WTC11 (cell line): ENCODE measurements around the gene LAMC1. TPM values are rescaled to one million over a fixed set of nuclear protein-coding genes. Genes with fewer than 3 reads are reported as not detected.

Experiments
- ATAC-seq: fragments of 200-7000 bp; cut with Tn5 transposase; 2 replicates; pipeline ENCODE4 v1.10.0; 2021; ENCODE audit warnings: mild to moderate bottlenecking, moderate library complexity
- CTCF ChIA-PET: fragments of 300-600 bp; sonication (Branson Sonifier 250); formaldehyde crosslinking; loops from one replicate; lab custom pipeline; 2021; ENCODE audit warnings: antibody characterized with exemption; lab: Charles Lee
- POLR2A ChIA-PET: fragments of 350-600 bp; sonication (Branson Sonifier 250); formaldehyde crosslinking; loops from one replicate; lab custom pipeline; 2021; ENCODE audit warnings: antibody characterized with exemption; lab: Charles Lee
- DNase-seq: peaks from one replicate; pipeline ENCODE4 v3.0.0; 2021; ENCODE audit warnings: low spot score
- H3K27ac Mint-ChIP-seq: 2 replicates; pipeline ENCODE4 v1.8.0; 2021; ENCODE audit warnings: mixed read lengths
- H3K27me3 Mint-ChIP-seq: 2 replicates; pipeline ENCODE4 v1.8.0; 2021; ENCODE audit warnings: low read depth, mild to moderate bottlenecking, moderate library complexity, mixed read lengths
- H3K36me3 Mint-ChIP-seq: 2 replicates; pipeline ENCODE4 v1.8.0; 2021; ENCODE audit warnings: mixed read lengths
- H3K4me1 Mint-ChIP-seq: 2 replicates; pipeline ENCODE4 v1.8.0; 2022; ENCODE audit warnings: mixed read lengths
- H3K4me3 Mint-ChIP-seq: 2 replicates; pipeline ENCODE4 v1.8.0; 2021; ENCODE audit warnings: mild to moderate bottlenecking, moderate library complexity, mixed read lengths
- H3K9me3 Mint-ChIP-seq: 2 replicates; pipeline ENCODE4 v1.8.0; 2021; ENCODE audit warnings: mixed read lengths
- AFF4 ChIP-seq: sonication (generic); formaldehyde crosslinking; IDR thresholded peaks from 2 replicates; pipeline ENCODE4 v1.8.1; 2023; ENCODE audit warnings: mild to moderate bottlenecking, missing genetic modification reagents, borderline replicate concordance
- ATF1 ChIP-seq: sonication (generic); formaldehyde crosslinking; IDR thresholded peaks from 2 replicates; pipeline ENCODE4 v1.8.1; 2023; ENCODE audit warnings: mild to moderate bottlenecking, moderate library complexity, missing genetic modification reagents
- CBFB ChIP-seq: sonication (generic); formaldehyde crosslinking; IDR thresholded peaks from 2 replicates; pipeline ENCODE4 v1.8.1; 2022; ENCODE audit warnings: mild to moderate bottlenecking, low read depth, missing genetic modification reagents
- E2F1 ChIP-seq: sonication (generic); formaldehyde crosslinking; IDR thresholded peaks from 2 replicates; pipeline ENCODE4 v1.8.0; 2022; ENCODE audit warnings: mild to moderate bottlenecking, missing genetic modification reagents
- E2F5 ChIP-seq: sonication (generic); formaldehyde crosslinking; IDR thresholded peaks from 2 replicates; pipeline ENCODE4 v1.8.1; 2022; ENCODE audit warnings: mild to moderate bottlenecking, moderate library complexity, missing genetic modification reagents
- ELF4 ChIP-seq: sonication (generic); formaldehyde crosslinking; IDR thresholded peaks from 2 replicates; pipeline ENCODE4 v1.8.1; 2022; ENCODE audit warnings: low read depth, mild to moderate bottlenecking, moderate library complexity, missing genetic modification reagents
- ESRRA ChIP-seq: sonication (generic); formaldehyde crosslinking; IDR thresholded peaks from 2 replicates; pipeline ENCODE4 v1.8.1; 2022; ENCODE audit warnings: mild to moderate bottlenecking, missing genetic modification reagents, borderline replicate concordance
- ETV6 ChIP-seq: sonication (generic); formaldehyde crosslinking; IDR thresholded peaks from 2 replicates; pipeline ENCODE4 v1.8.1; 2022; ENCODE audit warnings: mild to moderate bottlenecking, missing genetic modification reagents
- FOXK1 ChIP-seq: sonication (generic); formaldehyde crosslinking; IDR thresholded peaks from 2 replicates; pipeline ENCODE4 v1.8.0; 2022; ENCODE audit warnings: mild to moderate bottlenecking, moderate library complexity, missing genetic modification reagents
- FOXP1 ChIP-seq: sonication (generic); formaldehyde crosslinking; IDR thresholded peaks from 2 replicates; pipeline ENCODE4 v1.8.0; 2022; ENCODE audit warnings: missing genetic modification reagents, mild to moderate bottlenecking, moderate library complexity, borderline replicate concordance
- HMGA2 ChIP-seq: fragments of 250-450 bp; sonication (Bioruptor Pico); IDR thresholded peaks from 2 replicates; pipeline ENCODE4 v1.4.0; 2021; ENCODE audit warnings: mild to moderate bottlenecking, moderate library complexity
- MYBL2 ChIP-seq: sonication (generic); formaldehyde crosslinking; IDR thresholded peaks from 2 replicates; pipeline ENCODE4 v1.8.1; 2023; ENCODE audit warnings: mild to moderate bottlenecking, moderate library complexity, missing genetic modification reagents
- NFATC4 ChIP-seq: fragments of 250-450 bp; sonication (Bioruptor Pico); IDR thresholded peaks from 2 replicates; pipeline ENCODE4 v1.9.0; 2021; ENCODE audit warnings: mild to moderate bottlenecking
- NFE2L1 ChIP-seq: sonication (generic); formaldehyde crosslinking; IDR thresholded peaks from 2 replicates; pipeline ENCODE4 v1.8.1; 2023; ENCODE audit warnings: missing genetic modification reagents
- NR3C1 ChIP-seq: sonication (generic); formaldehyde crosslinking; conservative IDR thresholded peaks from 2 replicates; pipeline ENCODE4 v1.8.1; 2023; ENCODE audit warnings: low read depth, mild to moderate bottlenecking, missing genetic modification reagents
- OVOL2 ChIP-seq: fragments of 250-450 bp; sonication (Bioruptor Pico); IDR thresholded peaks from 2 replicates; pipeline ENCODE4 v1.9.0; 2021; ENCODE audit warnings: mild to moderate bottlenecking, borderline replicate concordance
- PRDM15 ChIP-seq: sonication (generic); formaldehyde crosslinking; IDR thresholded peaks from 2 replicates; pipeline ENCODE4 v1.8.0; 2022; ENCODE audit warnings: missing genetic modification reagents
- RELA ChIP-seq: sonication (generic); formaldehyde crosslinking; IDR thresholded peaks from 2 replicates; pipeline ENCODE4 v1.8.1; 2022; ENCODE audit warnings: missing genetic modification reagents, mild to moderate bottlenecking, borderline replicate concordance
- SMAD3 ChIP-seq: sonication (generic); formaldehyde crosslinking; IDR thresholded peaks from 2 replicates; pipeline ENCODE4 v1.8.0; 2022; ENCODE audit warnings: missing genetic modification reagents, mild to moderate bottlenecking, borderline replicate concordance
- ZNF121 ChIP-seq: sonication (generic); formaldehyde crosslinking; IDR thresholded peaks from 2 replicates; pipeline ENCODE4 v1.8.0; 2023; ENCODE audit warnings: missing genetic modification reagents
- ZNF232 ChIP-seq: sonication (generic); formaldehyde crosslinking; IDR thresholded peaks from 2 replicates; pipeline ENCODE4 v1.8.0; 2022; ENCODE audit warnings: mild to moderate bottlenecking, missing genetic modification reagents
- ZNF263 ChIP-seq: sonication (generic); formaldehyde crosslinking; IDR thresholded peaks from 2 replicates; pipeline ENCODE4 v1.8.1; 2022; ENCODE audit warnings: low read depth, mild to moderate bottlenecking, moderate library complexity, missing genetic modification reagents
- ZNF317 ChIP-seq: sonication (generic); formaldehyde crosslinking; IDR thresholded peaks from 2 replicates; pipeline ENCODE4 v1.8.1; 2023; ENCODE audit warnings: low read depth, mild to moderate bottlenecking, moderate library complexity, missing genetic modification reagents, borderline replicate concordance
- ZNF532 ChIP-seq: fragments of 250-450 bp; sonication (Bioruptor Pico); IDR thresholded peaks from 2 replicates; pipeline ENCODE4 v1.9.0; 2021; ENCODE audit warnings: mild to moderate bottlenecking, borderline replicate concordance
- ZNF671 ChIP-seq: fragments of 250-450 bp; sonication (Bioruptor Pico); IDR thresholded peaks from 2 replicates; pipeline ENCODE4 v1.8.0; 2021; ENCODE audit warnings: mild to moderate bottlenecking
- total RNA-seq: library from RNA; stranded (reverse); gene quantifications from 3 replicates; pipeline ENCODE4 v1.2.3, GENCODE V29; 2021

LAMC1 gene
- total RNA-seq, 1 experiment from 2014 or later, result 162 TPM

GRCh38 chr1:182996816-182997215 is 26.4 kb upstream of the LAMC1 start:
- CTCF ChIA-PET, result no interaction called here
- TF ChIP-seq CBFB (CRISPR knock-in tag) (no peak), ZNF121 (CRISPR knock-in tag) (no peak), ZNF317 (CRISPR knock-in tag) (no peak), SMAD3 (no peak), NFE2L1 (no peak), ZNF263 (CRISPR knock-in tag) (no peak), ZNF532 (CRISPR knock-in tag) (no peak), HMGA2 (CRISPR knock-in tag) (no peak), NFATC4 (CRISPR knock-in tag) (no peak), ATF1 (no peak), ETV6 (CRISPR knock-in tag) (no peak), FOXP1 (no peak), ZNF232 (no peak), RELA (CRISPR knock-in tag) (no peak), OVOL2 (CRISPR knock-in tag) (no peak), ZNF671 (CRISPR knock-in tag) (no peak)

GRCh38 chr1:182998482-182998881 is 24.7 kb upstream of the LAMC1 start:
- ATAC-seq (no peak), DNase-seq (no peak)
- CTCF ChIA-PET, result no interaction called here
- POLR2A ChIA-PET, result no interaction called here
- peaks cover 8% of the 10 kb centered on the region for H3K9me3 Mint-ChIP-seq
- H3K27ac Mint-ChIP-seq, result no peak overlapping the region
- no peak overlapping the region for H3K4me3 Mint-ChIP-seq
- H3K27me3 Mint-ChIP-seq, result no peaks in the 10 kb centered on the region
- H3K4me1 Mint-ChIP-seq, result no peaks in the 10 kb centered on the region
- no peaks in the 10 kb centered on the region for H3K36me3 Mint-ChIP-seq
- TF ChIP-seq SMAD3, result no peak
- TF ChIP-seq E2F5 (CRISPR knock-in tag), result no peak
- TF ChIP-seq MYBL2 (CRISPR knock-in tag), result no peak
- no peak for TF ChIP-seq E2F1 (CRISPR knock-in tag)
- TF ChIP-seq ESRRA (CRISPR knock-in tag), result no peak
- no peak for TF ChIP-seq RELA (CRISPR knock-in tag)
- no peak for TF ChIP-seq ELF4
- no peak for TF ChIP-seq AFF4
- no peak for TF ChIP-seq NR3C1
- no peak for TF ChIP-seq FOXK1 (CRISPR knock-in tag)
- no peak for TF ChIP-seq PRDM15

More at GRCh38 chr1:182996816-182997215, 26.4 kb upstream of the LAMC1 start:
- Mint-ChIP-seq H3K27ac (no peak overlapping the region), H3K9me3 (peaks cover 8% of the 10 kb centered on the region), H3K27me3 (no peaks in the 10 kb centered on the region), H3K36me3 (no peaks in the 10 kb centered on the region), H3K4me1 (no peaks in the 10 kb centered on the region), H3K4me3 (no peak overlapping the region)
- no peak for DNase-seq
- POLR2A ChIA-PET, result no interaction called here
- no peak for ATAC-seq
